Measurements from ENCODE around the gene RAB33A. TPM values are rescaled to one million over a fixed set of nuclear protein-coding genes. Genes with fewer than 3 reads are reported as not detected.

RAB33A gene
- total RNA-seq, 1 experiment from 2014 or later: 2.0 TPM

Other genes with a start within 250 kb of the RAB33A start
- gene BCORL1, start 189.3 kb upstream of the RAB33A start, total RNA-seq (2014; rRNA removed; shearing (Covaris generic)): 0.49 and 0.96 TPM in 2 replicates
- gene ELF4, start 61.5 kb upstream of the RAB33A start, total RNA-seq (2014; rRNA removed; shearing (Covaris generic)): 10.5 and 10.6 TPM in 2 replicates
- 12.8 and 17.3 TPM in 2 replicates for gene AIFM1, start 6.1 kb upstream of the RAB33A start, total RNA-seq (2014; rRNA removed; shearing (Covaris generic))
- gene ZNF280C, start 96.9 kb downstream of the RAB33A start, total RNA-seq (2014; rRNA removed; shearing (Covaris generic)): 2.8 and 4.1 TPM in 2 replicates
- 13.2 and 14.1 TPM in 2 replicates for gene SLC25A14, start 168.0 kb downstream of the RAB33A start, total RNA-seq (2014; rRNA removed; shearing (Covaris generic))
- not detected in 2 replicates for gene GPR119, start 213.7 kb downstream of the RAB33A start, total RNA-seq (2014; rRNA removed; shearing (Covaris generic))
- gene RBMX2, start 230.0 kb downstream of the RAB33A start, total RNA-seq (2014; rRNA removed; shearing (Covaris generic)): 19.5 and 19.7 TPM in 2 replicates